Lower leg skin (tissue), 4 donors: ENCODE results near the gene P2RY11. TPM values are rescaled to one million over a fixed set of nuclear protein-coding genes. Genes with fewer than 3 reads are reported as not detected.
A peak's percentile ranks its signal among the peaks of the same experiment; 100 is the strongest.

ENCODE experiments used
- DNase-seq, 2 donors: peaks; one replicate each; pipeline ENCODE4 v3.0.0-alpha.2; 2019; ENCODE audit warnings: low spot score in 2 of 2
- H3K4me3 ChIP-seq: fragments of 200-600 bp; sonication (generic); 2 replicates; pipeline ENCODE4 v1.5.1; 2017; ENCODE audit warnings: mild to moderate bottlenecking, low read depth; ENCODE audit not compliant: poor library complexity, severe bottlenecking
- POLR2A ChIP-seq, 2 donors: fragments of 450-650 bp; IDR thresholded peaks; one replicate each; pipeline ENCODE4 v1.6.1; 2016 to 2017; ENCODE audit warnings: antibody characterized with exemption in 2 of 2, mild to moderate bottlenecking in 1 of 2, moderate library complexity in 1 of 2
- WGBS, 2 donors: methylation state at CpG; one replicate each; pipeline ENCODE4 v1.1.5; 2018; 5-methylcytosine and 5-hydroxymethylcytosine counted together
- intact Hi-C: fragments of 100-400 bp; cut with DNase I; formaldehyde crosslinking; loops from one replicate; pipeline ENCODE4 v1.15.0; 2023; ENCODE audit warnings: low total_unique reads
- total RNA-seq, 4 donors: library from RNA; depleted of rRNA; stranded (reverse); fragments of >200 nt; gene quantifications; one replicate each; pipeline ENCODE4 v1.1.0, GENCODE V29; 2016
- TF ChIP-seq, protein P1 (sequence below), 3 donors: fragments of 450-650 bp; IDR thresholded peaks; one replicate each; pipeline ENCODE4 v1.5.1; 2016; ENCODE audit warnings: antibody characterized with exemption in 3 of 3, mild to moderate bottlenecking in 3 of 3, moderate library complexity in 2 of 3

Gene P2RY11
- total RNA-seq, 4 donors from 2014 or later = 19.0 to 26.3 (median 22.5) TPM

- WGBS, 2 donors = 86 to 96% methylated on average over 14 of the region's 14 CpGs
- H3K4me3 ChIP-seq = no peak overlapping the region
- TF ChIP-seq POLR2A (IDR thresholded peaks at IDR 0.05) = no peak
- TF ChIP-seq, protein P1, sequence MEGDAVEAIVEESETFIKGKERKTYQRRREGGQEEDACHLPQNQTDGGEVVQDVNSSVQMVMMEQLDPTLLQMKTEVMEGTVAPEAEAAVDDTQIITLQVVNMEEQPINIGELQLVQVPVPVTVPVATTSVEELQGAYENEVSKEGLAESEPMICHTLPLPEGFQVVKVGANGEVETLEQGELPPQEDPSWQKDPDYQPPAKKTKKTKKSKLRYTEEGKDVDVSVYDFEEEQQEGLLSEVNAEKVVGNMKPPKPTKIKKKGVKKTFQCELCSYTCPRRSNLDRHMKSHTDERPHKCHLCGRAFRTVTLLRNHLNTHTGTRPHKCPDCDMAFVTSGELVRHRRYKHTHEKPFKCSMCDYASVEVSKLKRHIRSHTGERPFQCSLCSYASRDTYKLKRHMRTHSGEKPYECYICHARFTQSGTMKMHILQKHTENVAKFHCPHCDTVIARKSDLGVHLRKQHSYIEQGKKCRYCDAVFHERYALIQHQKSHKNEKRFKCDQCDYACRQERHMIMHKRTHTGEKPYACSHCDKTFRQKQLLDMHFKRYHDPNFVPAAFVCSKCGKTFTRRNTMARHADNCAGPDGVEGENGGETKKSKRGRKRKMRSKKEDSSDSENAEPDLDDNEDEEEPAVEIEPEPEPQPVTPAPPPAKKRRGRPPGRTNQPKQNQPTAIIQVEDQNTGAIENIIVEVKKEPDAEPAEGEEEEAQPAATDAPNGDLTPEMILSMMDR (IDR thresholded peaks at IDR 0.05) = no peak
- intact Hi-C loops = no loop called here
- DNase-seq = no peak
Measured at GRCh38 chr19:10109528-10109927, 2.0 kb upstream of the P2RY11 start.

DNA sequence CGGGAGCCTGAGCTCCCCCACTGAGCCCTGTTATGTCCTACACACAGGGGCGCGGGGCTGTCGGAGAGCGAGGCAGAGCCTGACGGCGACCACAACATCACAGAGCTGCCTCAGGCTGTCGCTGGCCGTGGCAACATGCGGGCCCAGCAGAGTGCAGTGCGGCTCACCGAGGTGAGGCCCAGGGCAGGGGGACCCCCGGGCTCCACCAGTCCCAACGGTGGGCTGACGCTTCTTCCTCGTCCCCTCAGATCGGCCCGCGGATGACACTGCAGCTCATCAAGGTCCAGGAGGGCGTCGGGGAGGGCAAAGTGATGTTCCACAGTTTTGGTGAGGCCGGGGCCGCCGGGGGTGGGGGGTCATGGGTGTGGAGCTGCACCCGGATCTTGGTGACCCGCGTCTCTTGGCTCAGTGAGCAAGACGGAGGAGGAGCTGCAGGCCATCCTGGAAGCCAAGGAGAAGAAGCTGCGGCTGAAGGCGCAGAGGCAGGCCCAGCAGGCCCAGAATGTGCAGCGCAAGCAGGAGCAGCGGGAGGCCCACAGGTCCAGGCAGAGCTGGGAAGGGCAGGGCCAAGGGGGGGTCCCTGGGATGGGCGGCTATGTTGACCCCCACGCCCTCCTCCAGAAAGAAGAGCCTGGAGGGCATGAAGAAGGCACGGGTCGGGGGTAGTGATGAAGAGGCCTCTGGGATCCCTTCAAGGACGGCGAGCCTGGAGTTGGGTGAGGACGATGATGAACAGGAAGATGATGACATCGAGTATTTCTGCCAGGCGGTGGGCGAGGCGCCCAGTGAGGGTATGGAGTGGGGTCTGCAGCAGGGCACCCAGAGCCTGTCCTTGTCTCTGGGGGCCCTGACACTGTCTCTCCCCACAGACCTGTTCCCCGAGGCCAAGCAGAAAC is 1.2 kb upstream of the P2RY11 start:
- DNase-seq = no peak
- intact Hi-C loops = loop anchor here (10.0 kb wide), 2 partner anchors 134 to 176 kb away; partner anchors contain the start of gene OLFM2
- WGBS, 2 donors = 87 to 89% methylated on average over 36 to 44 of the region's 44 CpGs
- TF ChIP-seq, protein P1 (IDR thresholded peaks at IDR 0.05) = no peak
- no peak for TF ChIP-seq POLR2A (IDR thresholded peaks at IDR 0.05)
- no peak overlapping the region for H3K4me3 ChIP-seq

DNA sequence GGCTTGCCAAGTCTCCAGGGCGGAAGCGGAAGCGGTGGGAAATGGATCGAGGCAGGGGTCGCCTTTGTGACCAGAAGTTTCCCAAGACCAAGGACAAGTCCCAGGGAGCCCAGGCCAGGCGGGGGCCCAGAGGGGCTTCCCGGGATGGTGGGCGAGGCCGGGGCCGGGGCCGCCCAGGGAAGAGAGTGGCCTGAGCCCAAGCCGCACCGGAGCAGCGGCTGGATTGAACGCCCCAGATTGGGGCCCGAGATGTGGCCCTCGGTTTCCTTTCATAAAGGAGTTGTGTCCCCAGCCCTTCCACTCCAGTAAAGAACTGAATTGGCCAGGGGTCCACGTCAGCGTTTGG is 548 bp upstream of the P2RY11 start:
- TF ChIP-seq, protein P1 (IDR thresholded peaks at IDR 0.05) = no peak
- no peak for TF ChIP-seq POLR2A (IDR thresholded peaks at IDR 0.05)
- no peak overlapping the region for H3K4me3 ChIP-seq
- 86 to 90% methylated on average over 19 of the region's 19 CpGs for WGBS, 2 donors
- no peak for DNase-seq
- intact Hi-C loops = loop anchor here (10.0 kb wide), 2 partner anchors 134 to 176 kb away; partner anchors contain the start of gene OLFM2

- 50 to 53% methylated on average over 21 to 22 of the region's 23 CpGs for WGBS, 2 donors
- intact Hi-C loops = loop anchor here (10.0 kb wide), 2 partner anchors 133 to 177 kb away; partner anchors contain the start of gene OLFM2
- TF ChIP-seq, protein P1 (IDR thresholded peaks at IDR 0.05) = no peak
- TF ChIP-seq POLR2A (IDR thresholded peaks at IDR 0.05) = no peak
- DNase-seq = no peak
- no peak overlapping the region for H3K4me3 ChIP-seq
Measured at GRCh38 chr19:10112037-10112761, 706 bp downstream of the P2RY11 start.

DNA sequence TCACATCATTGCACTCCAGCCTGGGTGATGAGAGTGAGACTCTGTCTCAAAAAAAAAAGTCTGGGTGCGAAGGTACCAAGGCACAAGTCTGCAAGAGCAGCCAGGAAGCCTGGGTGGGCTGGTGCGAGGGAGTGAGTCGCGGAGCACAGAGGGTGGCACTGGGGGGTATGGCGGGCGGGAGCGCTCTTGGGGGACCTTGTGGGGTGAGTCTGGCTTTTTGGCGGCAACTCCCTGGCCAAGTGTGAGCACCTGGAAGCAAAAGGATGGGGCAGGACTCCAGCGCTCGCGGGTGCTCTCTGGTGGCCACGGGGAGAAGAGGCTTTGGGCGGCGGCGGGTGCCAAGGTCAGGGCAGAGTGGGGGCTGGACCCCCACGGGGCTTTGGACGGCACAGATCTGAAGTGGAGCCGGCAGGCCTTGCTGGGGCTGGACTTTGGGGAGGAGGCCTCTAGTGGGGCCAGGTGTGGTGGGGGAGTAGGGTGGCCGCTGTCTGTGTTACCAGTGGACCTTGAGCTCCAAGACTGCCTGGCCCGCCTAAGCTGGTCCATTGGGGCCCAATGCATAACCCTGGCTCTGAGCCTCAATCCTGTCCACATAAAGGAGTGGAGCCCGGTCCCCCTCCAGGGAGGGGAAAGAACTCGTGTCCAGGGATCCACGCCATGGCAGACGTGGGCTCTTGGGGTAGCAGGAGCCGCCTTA is 1.6 kb downstream of the P2RY11 start:
- no peak for DNase-seq
- H3K4me3 ChIP-seq = no peak overlapping the region
- TF ChIP-seq, protein P1 (IDR thresholded peaks at IDR 0.05) = peak in 1 of 3 donors; percentile 45
- no peak for TF ChIP-seq POLR2A (IDR thresholded peaks at IDR 0.05)
- 22 to 26% methylated on average over 16 to 25 of the region's 25 CpGs for WGBS, 2 donors
- intact Hi-C loops = loop anchor here (10.0 kb wide), 2 partner anchors 132 to 178 kb away; partner anchors contain the start of gene OLFM2
